Choroid plexus epithelial cell (primary cell): Measurements from ENCODE around the gene NRXN3.
"Not testable (repeated sequence)": the region's sequence is repeated elsewhere in the genome, so short reads cannot be mapped to it uniquely, and the experiment has no call there.

Experiments
- DNase-seq: peaks from one replicate; pipeline ENCODE4 v3.0.0-alpha.2; 2010; ENCODE audit warnings: low read depth
- H3K4me3 ChIP-seq: 2 replicates; pipeline ENCODE4 v1.5.1; 2011; ENCODE audit warnings: low read depth, mild to moderate bottlenecking, control low read depth, low read length, moderate library complexity
- TF ChIP-seq, protein P1 (sequence below): conservative IDR thresholded peaks from 2 replicates; pipeline ENCODE4 v1.5.1; 2011; ENCODE audit warnings: low read depth, mild to moderate bottlenecking, control low read depth, inconsistent platforms, low read length, moderate library complexity

Gene NRXN3

DNA sequence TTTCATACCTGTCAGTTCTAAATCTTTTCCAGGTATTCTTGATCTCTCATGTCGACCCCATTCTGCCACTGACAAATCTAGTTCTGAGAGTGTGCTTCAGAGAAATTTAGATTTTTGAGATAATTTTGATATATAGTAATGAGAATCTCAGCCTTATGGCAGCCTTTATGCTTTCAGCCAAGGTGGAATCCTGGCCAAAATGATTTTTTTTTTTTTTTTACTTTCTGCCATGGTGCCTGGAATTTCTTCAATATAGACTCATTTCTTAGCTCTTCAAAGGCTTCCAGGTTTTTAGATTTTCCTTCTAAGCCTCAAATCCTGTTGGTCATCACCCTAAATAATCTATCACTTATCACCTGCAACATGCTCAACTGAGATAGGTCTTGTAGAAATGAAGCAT, 926.6 kb downstream of the NRXN3 start:
- no peak overlapping the region for H3K4me3 ChIP-seq
- no peak for DNase-seq
- TF ChIP-seq, protein P1, sequence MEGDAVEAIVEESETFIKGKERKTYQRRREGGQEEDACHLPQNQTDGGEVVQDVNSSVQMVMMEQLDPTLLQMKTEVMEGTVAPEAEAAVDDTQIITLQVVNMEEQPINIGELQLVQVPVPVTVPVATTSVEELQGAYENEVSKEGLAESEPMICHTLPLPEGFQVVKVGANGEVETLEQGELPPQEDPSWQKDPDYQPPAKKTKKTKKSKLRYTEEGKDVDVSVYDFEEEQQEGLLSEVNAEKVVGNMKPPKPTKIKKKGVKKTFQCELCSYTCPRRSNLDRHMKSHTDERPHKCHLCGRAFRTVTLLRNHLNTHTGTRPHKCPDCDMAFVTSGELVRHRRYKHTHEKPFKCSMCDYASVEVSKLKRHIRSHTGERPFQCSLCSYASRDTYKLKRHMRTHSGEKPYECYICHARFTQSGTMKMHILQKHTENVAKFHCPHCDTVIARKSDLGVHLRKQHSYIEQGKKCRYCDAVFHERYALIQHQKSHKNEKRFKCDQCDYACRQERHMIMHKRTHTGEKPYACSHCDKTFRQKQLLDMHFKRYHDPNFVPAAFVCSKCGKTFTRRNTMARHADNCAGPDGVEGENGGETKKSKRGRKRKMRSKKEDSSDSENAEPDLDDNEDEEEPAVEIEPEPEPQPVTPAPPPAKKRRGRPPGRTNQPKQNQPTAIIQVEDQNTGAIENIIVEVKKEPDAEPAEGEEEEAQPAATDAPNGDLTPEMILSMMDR: no peak

DNA sequence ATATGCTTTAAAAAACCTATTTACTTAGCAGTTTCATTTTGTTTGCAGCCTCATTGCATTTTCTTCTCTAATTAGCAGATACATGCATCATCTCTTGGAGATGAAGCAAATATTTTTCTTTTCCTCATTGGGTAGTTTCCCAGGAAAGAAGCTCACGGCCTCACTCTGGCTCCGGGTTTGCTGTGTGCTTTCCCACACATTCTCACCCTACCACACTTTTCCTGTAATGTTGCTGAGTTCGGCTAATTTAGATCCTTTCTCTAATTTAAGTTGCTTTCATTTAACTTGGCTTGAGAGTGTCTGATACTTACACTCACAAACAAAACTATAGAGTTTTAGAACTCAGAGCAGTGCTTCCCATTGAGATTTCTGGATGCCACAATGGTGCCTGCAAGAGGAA, 928.2 kb downstream of the NRXN3 start:
- no peak for DNase-seq
- no peak overlapping the region for H3K4me3 ChIP-seq
- TF ChIP-seq, protein P1: no peak

DNA sequence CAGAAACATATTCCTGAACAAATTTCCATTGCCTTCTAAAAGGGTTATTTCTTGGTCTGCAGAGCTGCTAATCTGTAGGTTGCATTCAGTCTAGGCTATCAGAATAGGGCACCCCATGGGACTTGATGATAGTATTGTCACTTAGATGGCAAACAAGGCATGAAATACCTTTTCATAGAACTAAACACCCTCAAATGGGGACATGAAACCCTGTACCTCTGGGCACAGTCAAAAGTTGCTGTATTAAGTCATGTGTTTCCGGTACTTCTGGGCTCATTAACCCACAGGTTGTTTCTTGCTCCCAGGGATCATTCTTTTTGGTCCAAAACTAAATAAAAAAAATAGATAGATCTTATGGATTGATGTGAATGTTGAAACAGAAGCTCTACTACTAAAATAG, 930.4 kb downstream of the NRXN3 start:
- no peak overlapping the region for H3K4me3 ChIP-seq
- TF ChIP-seq, protein P1: no peak
- DNase-seq: no peak

DNA sequence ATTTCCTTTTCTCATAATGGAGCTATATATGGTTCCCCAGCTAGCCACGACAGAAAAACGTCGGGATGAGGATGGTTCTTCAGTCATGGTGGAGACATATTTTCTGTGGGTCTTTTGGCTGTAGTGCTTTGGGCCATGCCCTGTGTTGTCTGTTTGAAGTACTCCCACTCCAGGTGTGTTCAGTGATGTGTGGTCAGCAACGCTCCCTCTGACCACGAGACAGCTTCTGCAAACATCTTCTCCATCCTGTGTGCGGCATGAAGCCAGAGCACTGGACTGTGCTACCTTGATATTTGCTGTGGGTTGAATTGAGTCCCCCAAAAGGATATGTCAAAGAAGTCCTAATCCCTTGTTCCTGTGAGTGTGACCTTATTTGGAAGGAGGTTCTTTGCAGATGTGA, 931.2 kb downstream of the NRXN3 start:
- TF ChIP-seq, protein P1: no peak
- no peak overlapping the region for H3K4me3 ChIP-seq
- no peak for DNase-seq

DNA sequence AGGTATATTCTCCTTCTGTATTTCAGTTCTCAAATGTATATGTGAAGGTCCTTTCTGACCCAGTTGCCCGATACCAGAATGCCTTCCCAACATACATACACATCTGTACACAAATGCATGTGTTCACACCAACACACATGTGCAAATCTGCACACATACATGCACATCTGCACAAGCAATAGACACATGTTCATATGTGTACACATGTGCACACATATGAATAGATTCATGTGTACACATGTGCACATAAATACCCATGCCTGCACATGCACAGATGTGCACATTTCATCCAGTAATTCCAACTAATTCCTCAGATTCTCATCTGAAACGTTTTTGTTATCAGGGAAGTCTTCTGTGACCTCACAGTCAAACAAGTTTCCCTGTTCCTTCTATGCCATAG, 933.6 kb downstream of the NRXN3 start:
- no peak for DNase-seq
- TF ChIP-seq, protein P1: no peak
- H3K4me3 ChIP-seq: no peak overlapping the region

DNA sequence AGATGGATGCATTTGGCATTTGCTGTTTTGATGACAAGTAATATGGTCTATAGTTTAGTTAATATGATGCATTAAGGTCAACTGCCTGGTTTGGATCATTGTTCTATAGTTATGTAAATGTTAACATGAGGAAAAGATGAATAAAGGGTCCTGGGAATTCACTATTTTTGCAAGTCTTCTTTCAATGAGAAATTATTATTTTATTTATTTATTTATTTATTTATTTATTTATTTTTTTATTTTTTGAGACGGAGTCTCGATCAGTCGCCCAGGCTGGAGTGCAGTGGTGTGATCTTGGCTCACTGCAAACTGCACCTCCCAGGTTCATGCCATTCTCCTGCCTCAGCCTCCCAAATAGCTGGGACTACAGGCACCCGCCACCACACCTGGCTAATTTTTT, 940.4 kb downstream of the NRXN3 start:
- not testable (repeated sequence) for H3K4me3 ChIP-seq, DNase-seq

DNA sequence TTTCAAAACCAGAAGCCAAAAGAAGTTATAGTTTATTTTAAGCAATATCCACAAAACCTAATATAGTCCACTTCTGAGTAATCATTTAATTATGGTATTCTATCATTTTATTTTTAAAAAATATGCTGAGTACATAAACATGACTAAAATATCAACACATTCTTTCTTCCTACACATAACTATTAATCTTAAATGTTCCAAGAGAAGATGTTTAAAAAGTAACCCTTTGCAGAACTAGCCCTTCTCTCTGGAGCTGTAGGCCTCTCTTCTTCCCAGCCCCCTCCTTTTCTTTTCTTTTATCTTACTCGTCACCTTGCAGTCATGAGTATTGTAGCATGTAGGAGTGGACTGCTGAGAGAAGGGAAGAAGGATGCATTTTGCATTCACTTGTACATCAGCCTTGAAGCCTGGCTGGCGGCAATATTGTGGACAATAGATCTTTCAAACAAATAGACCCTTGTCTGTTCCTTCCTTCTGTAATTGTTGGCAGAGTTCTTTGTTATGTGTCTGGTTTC, 941.9 kb downstream of the NRXN3 start:
- TF ChIP-seq, protein P1: no peak
- DNase-seq: no peak
- H3K4me3 ChIP-seq: no peak overlapping the region

DNA sequence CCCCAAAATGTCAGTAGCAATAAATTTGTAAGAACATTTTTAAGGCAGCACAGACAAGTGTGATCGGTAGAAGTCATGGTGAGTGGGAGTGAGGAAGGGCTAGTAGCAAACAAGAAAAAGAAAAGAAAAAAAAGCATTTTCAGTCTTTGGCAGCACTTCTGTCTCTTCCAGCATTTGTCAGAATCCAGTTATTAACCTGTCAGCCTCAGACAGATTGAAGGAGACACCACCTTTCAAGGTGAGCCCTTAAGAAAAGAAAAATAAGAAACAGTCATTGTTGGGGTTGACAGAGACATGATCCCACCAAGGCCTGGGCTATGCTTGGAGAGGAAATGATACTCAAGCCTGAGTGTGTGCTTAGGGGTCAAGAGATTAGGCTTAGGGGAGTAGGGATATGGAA, 947.4 kb downstream of the NRXN3 start:
- no peak overlapping the region for H3K4me3 ChIP-seq
- TF ChIP-seq, protein P1: no peak
- no peak for DNase-seq
